Karpas-422 (cell line): ENCODE measurements around the gene ZSCAN5C. TPM values are rescaled to one million over a fixed set of nuclear protein-coding genes. Genes with fewer than 3 reads are reported as not detected.
"Not testable (repeated sequence)": the region's sequence is repeated elsewhere in the genome, so short reads cannot be mapped to it uniquely, and the experiment has no call there.

ENCODE experiments used
- DNase-seq: peaks from one replicate; pipeline ENCODE4 v3.0.0-alpha.2; 2015
- H2AFZ ChIP-seq: fragments of 200-600 bp; sonication (generic); 2 replicates; pipeline ENCODE4 v1.6.1; 2014; ENCODE audit warnings: antibody characterized with exemption, low read length, mixed read lengths
- H3K27ac ChIP-seq: fragments of 200-600 bp; sonication (generic); 2 replicates; pipeline ENCODE4 v1.5.1; 2014; ENCODE audit warnings: mild to moderate bottlenecking, low read length, moderate library complexity
- H3K27me3 ChIP-seq: fragments of 200-600 bp; sonication (generic); 2 replicates; pipeline ENCODE4 v1.6.1; 2014; ENCODE audit warnings: low read length, mixed read lengths
- H3K36me3 ChIP-seq: fragments of 200-600 bp; sonication (generic); 2 replicates; pipeline ENCODE4 v1.6.1; 2014; ENCODE audit warnings: low read length, mixed read lengths; ENCODE audit not compliant: insufficient read depth
- H3K4me1 ChIP-seq: fragments of 200-600 bp; sonication (generic); 2 replicates; pipeline ENCODE4 v1.6.1; 2014; ENCODE audit warnings: mild to moderate bottlenecking, low read length, mixed read lengths
- H3K4me2 ChIP-seq: fragments of 200-600 bp; sonication (generic); 2 replicates; pipeline ENCODE4 v1.6.1; 2014; ENCODE audit warnings: low read length, low read depth, mild to moderate bottlenecking; ENCODE audit not compliant: poor library complexity, severe bottlenecking
- H3K4me3 ChIP-seq: fragments of 200-600 bp; sonication (generic); 2 replicates; pipeline ENCODE4 v1.5.1; 2014; ENCODE audit warnings: mild to moderate bottlenecking, antibody characterized with exemption, low read length, mixed read lengths
- H3K79me2 ChIP-seq: fragments of 200-600 bp; sonication (generic); 2 replicates; pipeline ENCODE4 v1.6.1; 2014; ENCODE audit warnings: mild to moderate bottlenecking, low read length, mixed read lengths
- H3K9ac ChIP-seq: fragments of 200-600 bp; sonication (generic); 2 replicates; pipeline ENCODE4 v1.6.0; 2014; ENCODE audit warnings: low read length
- H3K9me2 ChIP-seq: fragments of 200-600 bp; sonication (generic), shearing (Covaris generic); replicated peaks from 2 replicates; pipeline ENCODE4 v1.6.0; 2014; ENCODE audit warnings: mild to moderate bottlenecking, low read length, moderate library complexity; ENCODE audit not compliant: insufficient read depth
- H3K9me3 ChIP-seq: fragments of 300-700, 200-600 bp; sonication (generic); 2 replicates; pipeline ENCODE4 v1.6.1; 2014; ENCODE audit warnings: low read length, mixed read lengths
- H4K20me1 ChIP-seq: fragments of 200-600 bp; sonication (generic); 2 replicates; pipeline ENCODE4 v1.6.1; 2014; ENCODE audit warnings: mild to moderate bottlenecking, antibody characterized with exemption, low read length, low read depth; ENCODE audit not compliant: insufficient read depth
- total RNA-seq: library from RNA; depleted of rRNA; stranded (reverse); fragments of >200 nt; shearing (Covaris generic); gene quantifications from 2 replicates; pipeline ENCODE4 v1.2.3, GENCODE V29; 2014; ENCODE audit warnings: low replicate concordance

ZSCAN5C gene
- total RNA-seq, 1 experiment from 2014 or later: not detected

DNA sequence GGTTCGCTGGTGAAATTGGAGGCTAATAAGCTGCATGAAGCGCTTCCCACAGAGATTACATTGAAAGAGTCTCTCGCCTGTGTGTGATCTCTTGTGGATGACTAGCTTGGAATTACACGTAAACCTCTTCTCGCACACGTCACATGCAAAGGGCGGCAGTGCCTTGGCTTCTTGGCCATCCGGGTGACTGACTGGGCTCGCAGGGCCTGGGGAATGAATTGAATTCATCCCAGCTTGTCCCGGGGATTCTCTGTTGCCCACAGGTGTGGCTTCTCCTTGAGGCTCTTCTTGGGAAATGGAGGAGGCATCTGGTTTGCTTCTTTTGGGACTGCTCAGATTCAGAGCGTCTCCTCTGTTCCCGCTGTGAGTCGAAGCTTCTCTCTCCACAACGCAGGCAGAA is 19.8 kb downstream of the ZSCAN5C start:
- Histone ChIP-seq H4K20me1 (peaks cover 4% of the 10 kb centered on the region; the same call in 1 of the 2 replicates), H3K4me3 (no peak overlapping the region), H3K79me2 (no peaks in the 10 kb centered on the region), H3K9me3 (no peaks in the 10 kb centered on the region), H3K27me3 (no peaks in the 10 kb centered on the region), H3K27ac (no peak overlapping the region), H3K9ac (no peak overlapping the region), H2AFZ (no peak overlapping the region), H3K9me2 (no peaks in the 10 kb centered on the region), H3K4me2 (no peak overlapping the region), H3K36me3 (no peaks in the 10 kb centered on the region), H3K4me1 (no peaks in the 10 kb centered on the region)
- DNase-seq: no peak

DNA sequence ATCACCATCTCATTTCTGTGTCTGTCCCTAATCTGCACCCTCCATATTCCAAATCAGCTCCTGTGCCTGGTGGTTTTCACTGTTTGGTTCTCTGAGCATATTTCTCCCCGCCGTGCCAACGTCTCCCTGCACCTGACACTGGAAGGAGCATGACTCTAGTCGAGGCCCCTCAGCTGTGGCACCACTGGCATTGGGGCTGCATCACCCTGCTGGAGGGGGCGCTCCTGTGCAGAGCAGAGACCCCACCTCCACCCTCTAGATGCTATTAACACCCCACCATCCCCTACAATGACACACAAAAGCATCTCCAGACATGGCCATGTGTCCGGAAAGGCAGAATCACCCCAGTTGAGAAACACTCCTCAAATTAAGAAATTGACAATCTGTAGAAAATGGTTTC is 20.8 kb downstream of the ZSCAN5C start:
- H3K27ac ChIP-seq: no peak overlapping the region
- H3K9me2 ChIP-seq: no peaks in the 10 kb centered on the region
- H3K4me3 ChIP-seq: no peak overlapping the region
- no peaks in the 10 kb centered on the region for H3K4me1 ChIP-seq
- no peak overlapping the region for H3K9ac ChIP-seq
- H3K4me2 ChIP-seq: no peak overlapping the region
- no peaks in the 10 kb centered on the region for H3K36me3 ChIP-seq
- no peaks in the 10 kb centered on the region for H3K27me3 ChIP-seq
- H2AFZ ChIP-seq: no peak overlapping the region
- no peaks in the 10 kb centered on the region for H3K9me3 ChIP-seq
- H3K79me2 ChIP-seq: no peaks in the 10 kb centered on the region
- H4K20me1 ChIP-seq: peaks cover 4% of the 10 kb centered on the region
- no peak for DNase-seq

DNA sequence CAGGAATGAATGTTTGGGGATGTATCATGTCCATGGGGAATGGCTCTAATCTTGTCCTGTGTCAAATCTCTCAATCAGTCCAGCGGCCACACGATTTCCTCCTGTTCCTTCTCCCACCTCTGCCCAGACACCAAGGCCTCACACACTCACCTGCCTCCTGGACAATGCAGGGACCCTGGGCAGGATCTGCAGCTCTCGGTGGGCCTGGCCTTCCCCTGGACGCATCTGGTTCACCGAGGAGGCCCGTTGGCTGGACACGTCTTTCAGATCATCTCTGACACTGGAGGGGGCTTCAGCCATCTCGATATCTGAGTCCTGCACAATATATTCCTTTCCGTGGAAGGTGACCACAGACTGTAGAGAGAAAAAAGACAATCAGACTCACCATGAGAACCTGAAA is 21.4 kb downstream of the ZSCAN5C start:
- no peak for DNase-seq
- no peaks in the 10 kb centered on the region for H3K9me3 ChIP-seq

DNA sequence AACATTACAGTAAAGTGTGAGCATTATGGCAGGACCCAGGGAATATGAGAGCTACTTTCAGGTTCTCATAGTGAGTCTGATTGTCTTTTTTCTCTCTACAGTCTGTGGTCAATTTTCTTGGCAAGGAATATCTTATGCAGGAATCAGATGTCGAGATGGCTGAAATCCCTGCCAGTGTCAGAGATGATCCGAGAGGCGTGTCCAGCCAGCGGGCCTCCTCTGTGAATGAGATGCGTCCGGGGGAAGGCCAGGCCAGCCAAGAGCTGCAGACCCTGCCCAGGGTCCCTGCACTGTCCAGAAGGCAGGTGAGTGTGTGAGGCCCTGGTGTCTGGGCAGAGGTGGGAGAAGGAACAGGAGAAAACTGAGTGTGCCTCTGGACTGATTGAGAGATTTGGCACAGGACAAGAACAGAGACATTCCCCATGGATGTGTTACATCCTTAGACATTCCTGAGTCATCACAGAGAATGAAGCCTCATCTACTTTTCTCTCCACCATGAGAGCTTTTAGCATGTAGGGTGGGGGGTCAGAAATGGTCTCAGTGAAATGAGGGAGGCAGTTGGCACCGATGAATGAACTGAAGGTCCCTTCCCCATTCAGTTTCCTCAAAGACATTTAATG is 43.2 kb downstream of the ZSCAN5C start:
- no peak for DNase-seq
- no peaks in the 10 kb centered on the region for H3K36me3 ChIP-seq
- H3K27me3 ChIP-seq: no peaks in the 10 kb centered on the region
- H3K4me1 ChIP-seq: no peaks in the 10 kb centered on the region
- no peaks in the 10 kb centered on the region for H3K9me2 ChIP-seq
- no peaks in the 10 kb centered on the region for H4K20me1 ChIP-seq
- H2AFZ ChIP-seq: no peak overlapping the region
- no peak overlapping the region for H3K9ac ChIP-seq
- no peak overlapping the region for H3K27ac ChIP-seq
- no peaks in the 10 kb centered on the region for H3K9me3 ChIP-seq
- no peak overlapping the region for H3K4me2 ChIP-seq
- H3K4me3 ChIP-seq: no peak overlapping the region
- H3K79me2 ChIP-seq: no peaks in the 10 kb centered on the region

More for the DNA sequence above, 21.4 kb downstream of the ZSCAN5C start:
- Histone ChIP-seq H3K27me3 (no peaks in the 10 kb centered on the region), H3K36me3 (no peaks in the 10 kb centered on the region), H3K4me2 (no peak overlapping the region), H2AFZ (no peak overlapping the region), H3K4me3 (no peak overlapping the region), H4K20me1 (peaks cover 4% of the 10 kb centered on the region), H3K27ac (no peak overlapping the region), H3K9me2 (no peaks in the 10 kb centered on the region), H3K79me2 (no peaks in the 10 kb centered on the region), H3K4me1 (no peaks in the 10 kb centered on the region), H3K9ac (no peak overlapping the region)

DNA sequence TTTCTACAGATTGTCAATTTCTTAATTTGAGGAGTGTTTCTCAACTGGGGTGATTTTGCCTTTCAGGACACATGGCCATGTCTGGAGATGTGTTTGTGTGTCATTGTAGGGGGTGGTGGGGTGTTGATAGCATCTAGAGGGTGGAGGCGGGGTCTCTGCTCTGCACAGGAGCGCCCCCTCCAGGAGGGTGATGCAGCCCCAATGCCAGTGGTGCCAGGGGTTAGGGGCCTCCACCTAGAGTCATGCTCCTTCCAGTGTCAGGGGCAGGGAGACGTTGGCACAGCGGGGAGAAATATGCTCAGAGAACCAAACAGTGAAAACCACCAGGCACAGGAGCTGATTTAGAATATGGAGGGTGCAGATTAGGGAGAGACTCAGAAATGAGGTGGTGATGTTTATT is 43.7 kb downstream of the ZSCAN5C start:
- not testable (repeated sequence) for H2AFZ ChIP-seq

DNA sequence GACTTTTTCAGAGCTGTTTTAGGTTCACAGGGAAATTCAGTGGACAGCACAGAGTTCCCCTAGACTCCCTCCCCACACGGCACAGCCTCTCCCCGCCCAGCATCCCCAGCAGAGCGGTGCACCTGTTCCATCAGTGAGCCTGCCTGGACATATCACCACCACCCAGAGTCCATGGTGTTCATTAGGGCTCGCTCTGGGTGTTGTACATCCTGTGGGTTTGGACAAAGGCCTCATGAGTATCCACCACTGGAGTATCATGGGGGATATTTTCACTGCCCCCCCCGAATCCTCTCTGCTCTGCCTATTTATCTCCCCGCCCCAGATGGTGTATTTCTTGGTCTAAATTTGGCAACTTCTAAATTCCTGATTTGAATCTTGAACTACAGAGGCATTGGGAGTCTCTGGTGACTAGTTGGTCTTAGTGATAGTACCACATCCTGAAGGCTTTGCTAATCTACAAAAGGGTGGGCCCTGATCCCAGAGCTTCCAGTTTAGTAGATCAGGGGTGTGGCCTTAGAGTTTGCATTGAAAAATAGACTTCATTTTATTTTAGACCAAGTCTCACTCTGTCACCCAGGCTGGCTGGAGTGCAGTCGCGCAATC is 46.8 kb downstream of the ZSCAN5C start:
- H3K9me2 ChIP-seq, H3K4me1 ChIP-seq, H3K4me3 ChIP-seq, H3K79me2 ChIP-seq, DNase-seq, H3K4me2 ChIP-seq, H3K36me3 ChIP-seq, H3K9me3 ChIP-seq, H4K20me1 ChIP-seq, H3K27ac ChIP-seq, H3K27me3 ChIP-seq, H2AFZ ChIP-seq, H3K9ac ChIP-seq: not testable (repeated sequence)

More for the DNA sequence above, 43.7 kb downstream of the ZSCAN5C start:
- not testable (repeated sequence) for H3K4me3 ChIP-seq, H3K36me3 ChIP-seq, H3K9me3 ChIP-seq, H3K9me2 ChIP-seq, H3K4me2 ChIP-seq, H3K9ac ChIP-seq, H3K27ac ChIP-seq, H3K4me1 ChIP-seq, DNase-seq, H4K20me1 ChIP-seq, H3K79me2 ChIP-seq, H3K27me3 ChIP-seq

DNA sequence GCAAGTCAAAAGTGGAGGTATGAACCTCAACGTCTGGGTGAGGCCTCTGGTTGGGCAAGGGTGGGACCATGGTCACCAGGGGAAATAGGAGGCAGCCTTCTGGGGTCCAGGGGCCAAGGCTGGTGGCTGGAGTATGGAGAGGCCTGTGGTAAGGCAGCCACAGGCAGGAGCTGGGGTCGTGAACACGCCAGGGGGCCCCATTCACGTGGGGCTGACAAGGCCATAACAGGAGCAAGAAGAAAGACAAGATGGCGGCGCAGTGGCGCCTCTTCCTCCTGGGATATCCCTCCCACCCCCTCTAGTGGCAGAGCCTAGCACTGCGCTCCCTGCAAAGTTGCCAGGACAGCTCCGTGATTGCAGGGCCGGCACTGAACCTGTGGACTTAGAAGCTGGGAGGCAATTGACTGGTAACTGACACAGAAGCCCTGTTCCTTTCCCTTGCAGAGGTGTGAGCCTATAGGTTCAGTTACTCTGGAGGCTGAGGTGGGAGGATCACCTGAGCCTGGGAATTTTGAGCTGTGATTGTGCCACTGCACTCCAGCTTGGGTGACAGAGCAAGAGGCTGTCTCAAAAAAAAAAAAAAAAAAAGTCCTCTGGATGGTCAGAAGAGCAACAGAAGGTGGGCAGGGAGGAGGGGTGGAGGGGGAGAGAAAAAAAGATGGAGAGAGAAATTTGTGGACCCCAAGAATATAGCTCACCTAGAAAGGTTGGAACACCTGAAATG is 50.8 kb downstream of the ZSCAN5C start:
- H3K4me1 ChIP-seq: no peaks in the 10 kb centered on the region
- no peaks in the 10 kb centered on the region for H3K36me3 ChIP-seq
- no peak overlapping the region for H3K27ac ChIP-seq
- no peak overlapping the region for H3K9ac ChIP-seq
- H3K4me3 ChIP-seq: no peak overlapping the region
- H3K4me2 ChIP-seq: no peak overlapping the region
- no peaks in the 10 kb centered on the region for H3K79me2 ChIP-seq
- H3K9me2 ChIP-seq: no peaks in the 10 kb centered on the region
- no peaks in the 10 kb centered on the region for H3K9me3 ChIP-seq
- peak; percentile 98 for DNase-seq
- H2AFZ ChIP-seq: peak overlapping the region; percentile 98
- H3K27me3 ChIP-seq: no peaks in the 10 kb centered on the region
- 0 out of 2 replicates have a peak, but pooled peaks cover 3% of the 10 kb centered on the region for H4K20me1 ChIP-seq

DNA sequence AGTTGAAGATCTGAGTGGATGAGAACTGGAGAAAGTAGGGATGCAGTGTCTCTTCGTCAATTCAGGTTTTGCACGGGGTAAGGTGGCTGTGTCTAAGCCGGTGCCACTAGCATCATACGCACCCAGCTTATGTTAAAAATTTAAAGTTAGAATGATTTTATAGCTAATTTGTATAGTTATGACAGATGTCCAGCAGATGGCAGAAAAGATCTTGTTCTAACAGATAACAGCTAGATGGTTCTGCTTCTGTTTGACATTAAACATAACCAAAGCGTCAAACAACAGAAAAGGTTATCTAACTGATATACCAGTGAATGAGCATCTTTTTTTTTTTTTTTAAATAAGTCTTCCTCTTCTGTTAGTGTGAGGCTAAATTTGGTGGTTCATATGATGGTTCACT is 51.7 kb downstream of the ZSCAN5C start:
- Histone ChIP-seq H3K27ac (no peak overlapping the region), H3K4me2 (no peak overlapping the region), H3K4me1 (no peaks in the 10 kb centered on the region), H4K20me1 (0 out of 2 replicates have a peak, but pooled peaks cover 3% of the 10 kb centered on the region), H3K27me3 (no peaks in the 10 kb centered on the region), H2AFZ (no peak overlapping the region), H3K9me2 (no peaks in the 10 kb centered on the region), H3K79me2 (no peaks in the 10 kb centered on the region), H3K9ac (no peak overlapping the region), H3K36me3 (no peaks in the 10 kb centered on the region), H3K9me3 (no peaks in the 10 kb centered on the region), H3K4me3 (no peak overlapping the region)
- peak; percentile 91 for DNase-seq
